Coronary artery (tissue), 2 donors: ENCODE data around the gene ABCC1.
"Not testable (repeated sequence)": the region's sequence is repeated elsewhere in the genome, so short reads cannot be mapped to it uniquely, and the experiment has no call there.

Experiments
- DNase-seq: peaks from one replicate; pipeline ENCODE4 v3.0.0-alpha.2; 2017; ENCODE audit warnings: low spot score
- H3K27ac ChIP-seq, 2 donors: fragments of 200-600 bp; sonication (generic); one replicate each; pipeline ENCODE4 v1.5.1; 2016 to 2019
- H3K4me3 ChIP-seq: fragments of 200-600 bp; sonication (generic); 2 replicates; pipeline ENCODE4 v1.5.1; 2016; ENCODE audit warnings: mild to moderate bottlenecking, moderate library complexity
- CTCF ChIP-seq: fragments of 200-600 bp; sonication (generic); IDR thresholded peaks from one replicate; pipeline ENCODE4 v1.5.1; 2019; ENCODE audit warnings: antibody characterized with exemption

The ABCC1 gene

GRCh38 chr16:16186820-16187219 lies 237.4 kb downstream of the ABCC1 start:
- H3K27ac ChIP-seq = no peak overlapping the region
- TF ChIP-seq CTCF = no peak
- H3K4me3 ChIP-seq = no peak overlapping the region
- DNase-seq = no peak

DNA sequence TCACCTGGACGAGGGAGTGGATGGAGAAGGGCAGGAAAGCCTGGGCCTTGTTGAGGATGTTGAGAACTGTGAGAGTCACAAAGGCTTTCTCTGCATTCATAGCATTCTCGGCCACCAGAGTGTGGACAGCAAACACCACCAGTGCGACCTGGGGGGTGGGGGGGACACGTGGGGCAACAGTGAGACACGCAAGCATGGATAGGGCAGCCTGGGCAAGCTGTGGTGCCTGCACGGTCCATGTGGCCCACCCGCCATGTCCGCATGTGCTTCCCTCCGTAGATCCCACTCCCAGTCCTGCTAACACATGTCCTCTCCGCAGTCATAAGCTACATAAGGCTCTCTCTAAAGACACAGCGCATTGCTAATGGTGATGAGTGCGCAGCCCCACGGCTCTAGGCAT lies 239.4 kb downstream of the ABCC1 start:
- Histone ChIP-seq H3K27ac (no peak overlapping the region), H3K4me3 (no peak overlapping the region)
- TF ChIP-seq CTCF = no peak
- DNase-seq = no peak

DNA sequence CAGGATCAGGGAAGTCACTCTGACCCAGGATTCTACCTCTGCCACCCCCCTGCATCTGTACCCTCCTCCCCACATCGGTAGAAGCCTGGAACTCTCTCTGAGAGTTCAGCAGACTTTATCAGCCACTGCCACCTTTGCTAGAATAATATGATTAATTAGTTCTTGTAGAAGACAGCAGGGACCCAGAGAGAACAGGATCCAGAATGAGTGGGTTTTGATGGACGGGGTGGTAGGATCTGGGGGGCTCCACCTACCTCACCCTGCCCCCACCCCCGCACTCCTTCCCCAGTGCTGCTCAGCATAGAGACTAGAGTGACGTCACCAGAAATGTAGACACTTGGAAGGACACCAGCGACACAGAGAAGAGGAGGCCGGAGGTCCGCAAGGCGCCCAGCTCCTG lies 240.4 kb downstream of the ABCC1 start:
- Histone ChIP-seq H3K27ac (no peak overlapping the region), H3K4me3 (no peak overlapping the region)
- DNase-seq = no peak
- no peak for TF ChIP-seq CTCF

DNA sequence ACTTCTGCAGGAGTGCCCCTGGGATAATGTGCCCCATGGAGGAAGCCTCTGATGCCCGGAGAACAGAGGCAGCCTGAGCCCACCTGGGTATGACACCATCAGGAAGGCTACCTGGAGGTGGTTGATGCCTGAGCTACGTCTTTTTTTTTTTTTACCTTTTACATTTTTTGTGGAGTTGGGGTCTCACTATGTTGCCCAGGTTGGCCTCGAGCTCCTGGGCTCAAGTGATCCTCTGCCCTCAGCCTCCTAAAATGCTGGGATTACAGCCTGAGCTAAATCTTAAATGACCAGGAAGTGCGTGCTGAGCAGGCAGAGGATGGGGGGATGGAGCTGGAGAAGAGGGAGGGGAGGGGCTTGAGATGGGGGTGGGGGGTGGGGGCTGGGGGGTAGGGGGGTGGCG lies 241.1 kb downstream of the ABCC1 start:
- no peak overlapping the region for H3K27ac ChIP-seq
- DNase-seq = no peak
- TF ChIP-seq CTCF = no peak
- no peak overlapping the region for H3K4me3 ChIP-seq

- H3K27ac ChIP-seq, H3K4me3 ChIP-seq: not testable (repeated sequence)
Measured at GRCh38 chr16:16190966-16191365, 241.6 kb downstream of the ABCC1 start.

GRCh38 chr16:16191493-16192167 lies 242.2 kb downstream of the ABCC1 start:
- TF ChIP-seq CTCF = no peak
- DNase-seq = no peak
- Histone ChIP-seq H3K4me3 (no peak overlapping the region), H3K27ac (no peak overlapping the region)

More at GRCh38 chr16:16190966-16191365, 241.6 kb downstream of the ABCC1 start:
- not testable (repeated sequence) for DNase-seq
